AG08395 (cell line): Measurements from ENCODE around the gene DCTN5.
"Not testable (repeated sequence)": the region's sequence is repeated elsewhere in the genome, so short reads cannot be mapped to it uniquely, and the experiment has no call there.

Experiments
- DNase-seq: peaks from one replicate; pipeline ENCODE4 v3.0.0; 2012; ENCODE audit warnings: mixed read lengths, low spot score

Gene DCTN5

GRCh38 chr16:23640931-23641765 lies at the start of gene DCTN5, which contains the start of gene PALB2:
DCTN5 (plus strand) TSS chr16:23641466; CDS start chr16:23641543, 77 bp downstream.
PALB2 (minus strand) TSS chr16:23641310; CDS start chr16:23641157, 153 bp downstream.
- peak; percentile 99 for DNase-seq

GRCh38 chr16:23594186-23594585 lies 47.1 kb upstream of the DCTN5 start:
- no peak for DNase-seq

DNA sequence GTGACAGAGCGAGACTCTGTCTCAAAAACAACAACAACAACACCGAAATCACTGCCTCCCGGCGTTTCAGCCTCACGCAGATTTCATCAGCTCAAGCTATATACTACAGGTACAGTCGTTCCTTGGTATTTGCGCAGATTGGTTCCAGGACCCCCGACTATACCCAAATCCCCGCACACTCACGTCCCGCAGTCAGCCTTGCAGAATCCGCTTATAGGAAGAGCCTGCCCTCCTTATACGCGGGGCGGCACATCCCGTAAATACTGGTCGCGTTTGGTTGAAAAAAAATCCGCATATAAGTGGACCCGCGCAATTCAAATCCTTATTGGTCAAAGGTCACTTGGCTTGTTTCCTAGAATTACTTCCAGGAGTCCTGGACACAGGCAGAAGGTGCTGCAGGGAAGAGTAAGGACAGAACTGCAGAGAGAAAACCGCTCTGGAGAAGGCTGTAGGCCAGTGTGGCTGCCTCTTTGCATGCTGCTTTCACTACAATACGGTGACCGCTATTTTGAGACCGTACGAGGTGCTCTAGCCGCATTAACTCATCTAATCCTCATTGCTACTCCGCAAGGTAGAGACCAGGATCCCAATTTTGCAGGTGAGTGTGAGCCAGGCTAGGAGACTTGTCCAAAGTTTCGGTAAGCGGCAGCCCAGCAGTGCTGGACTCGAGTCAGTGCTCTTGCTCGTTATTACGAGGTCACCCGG lies 45.9 kb upstream of the DCTN5 start:
- DNase-seq, result no peak

- DNase-seq, result peak; percentile 92
Observed at GRCh38 chr16:23595951-23596720, 45.1 kb upstream of the DCTN5 start, which contains the start of gene NDUFAB1. NDUFAB1 (minus strand) TSS chr16:23596316; CDS start chr16:23596290, 26 bp downstream.

- no peak for DNase-seq
Observed at GRCh38 chr16:23597003-23597756, 44.1 kb upstream of the DCTN5 start.

GRCh38 chr16:23607726-23608125 lies 33.5 kb upstream of the DCTN5 start:
- no peak for DNase-seq

- no peak for DNase-seq
Observed at GRCh38 chr16:23608194-23608593, 33.1 kb upstream of the DCTN5 start.

GRCh38 chr16:23609929-23610328 lies 31.3 kb upstream of the DCTN5 start:
- no peak for DNase-seq

DNA sequence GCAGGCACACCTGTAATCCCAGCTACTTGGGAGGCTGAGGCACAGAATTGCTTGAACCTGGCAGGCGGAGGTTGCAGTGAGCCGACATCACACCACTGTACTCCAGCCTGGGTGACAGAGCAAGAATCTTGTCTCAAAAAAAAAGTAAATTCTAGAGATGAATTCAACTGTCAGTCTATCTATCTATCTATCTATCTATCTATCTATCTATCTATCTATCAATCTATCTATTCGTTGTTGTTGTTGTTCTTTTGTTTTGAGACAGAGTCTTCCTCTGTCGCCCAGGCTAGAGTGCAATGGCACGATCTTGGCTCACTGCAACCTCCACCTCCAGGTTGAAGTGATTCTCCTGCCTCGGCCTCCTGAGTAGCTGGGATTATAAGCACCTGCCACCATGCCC lies 30.4 kb upstream of the DCTN5 start:
- DNase-seq, result not testable (repeated sequence)

- no peak for DNase-seq
Observed at GRCh38 chr16:23611936-23612335, 29.3 kb upstream of the DCTN5 start.

DNA sequence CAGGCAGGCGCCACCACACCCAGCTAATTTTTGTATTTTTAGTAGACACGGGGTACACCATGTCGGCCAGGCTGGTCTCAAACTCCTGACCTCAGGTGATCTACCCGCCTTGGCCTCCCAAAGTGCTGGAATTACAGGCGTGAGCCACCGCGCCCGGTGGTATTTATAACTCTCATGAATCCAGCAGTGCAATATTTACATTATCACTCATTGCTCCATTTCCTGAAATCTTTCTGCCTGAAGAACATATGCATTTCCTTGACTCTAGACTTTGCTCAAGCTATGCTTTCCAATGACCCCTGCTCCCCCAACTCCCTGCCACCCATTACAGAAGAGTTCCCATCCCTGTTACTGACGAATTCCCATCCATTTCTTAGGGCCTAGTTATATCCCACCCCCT lies 25.5 kb upstream of the DCTN5 start:
- no peak for DNase-seq

DNA sequence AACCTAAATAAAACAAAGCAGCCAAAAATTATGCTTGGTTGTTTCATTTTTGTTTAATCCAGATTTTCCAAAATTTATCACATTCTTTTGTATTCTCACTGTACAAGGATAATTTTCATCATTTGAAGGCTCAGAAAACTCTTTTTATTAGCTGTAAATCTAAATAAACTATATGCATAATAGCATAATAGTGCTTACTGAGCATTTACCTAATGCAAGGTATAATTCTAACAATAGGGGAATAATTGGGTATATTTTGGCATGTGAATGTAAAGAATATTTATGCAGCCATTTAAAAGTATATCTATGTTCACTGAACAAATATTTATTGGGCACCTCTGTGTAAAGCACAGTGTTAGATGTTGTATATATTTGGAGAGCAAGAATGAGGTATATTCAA lies 17.2 kb upstream of the DCTN5 start:
- no peak for DNase-seq

DNA sequence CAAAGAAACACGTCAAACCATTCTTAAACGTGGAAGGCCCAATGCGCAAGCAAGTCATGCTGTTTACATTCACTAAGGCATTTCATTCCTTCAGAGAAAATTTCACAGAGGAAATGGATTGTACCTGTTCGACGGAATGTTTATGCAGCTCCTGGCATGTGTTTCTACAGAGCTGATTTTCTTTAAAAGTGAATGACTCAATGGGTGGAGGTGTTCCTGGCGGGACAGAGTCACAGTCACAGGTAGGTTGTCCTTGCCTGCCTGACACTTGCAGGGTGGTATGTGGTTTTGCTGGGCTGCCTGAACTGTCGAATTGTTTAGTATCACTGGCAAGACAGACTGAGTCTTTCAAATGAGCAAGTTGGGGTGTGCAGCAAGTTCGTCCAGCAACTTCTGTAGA lies 11.8 kb upstream of the DCTN5 start:
- DNase-seq, result no peak

GRCh38 chr16:23631874-23632273 lies 9.4 kb upstream of the DCTN5 start:
- DNase-seq, result not testable (repeated sequence)

GRCh38 chr16:23634461-23635036 lies 6.7 kb upstream of the DCTN5 start:
- no peak for DNase-seq

DNA sequence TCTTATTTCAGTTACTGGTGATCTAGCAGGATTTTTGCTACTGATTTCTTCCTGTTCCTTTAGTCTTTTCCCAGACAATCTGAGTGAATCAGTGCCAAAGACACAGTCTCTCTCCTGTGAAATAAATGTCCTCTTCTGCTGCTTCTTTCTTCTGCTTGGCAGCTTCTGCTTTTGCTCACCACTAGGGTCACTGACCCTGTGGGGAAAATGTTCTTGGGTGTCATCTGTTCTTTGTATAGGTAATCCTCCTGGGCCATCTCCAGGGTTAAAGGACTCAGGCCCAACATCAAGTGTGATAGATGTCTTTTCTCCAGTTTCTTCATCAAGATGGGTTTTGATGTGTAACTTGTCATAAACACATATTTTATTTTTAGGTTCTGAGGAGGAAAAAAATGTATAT lies 5.3 kb upstream of the DCTN5 start:
- DNase-seq, result no peak

GRCh38 chr16:23640615-23640930 lies 693 bp upstream of the DCTN5 start:
- DNase-seq, result no peak

DNA sequence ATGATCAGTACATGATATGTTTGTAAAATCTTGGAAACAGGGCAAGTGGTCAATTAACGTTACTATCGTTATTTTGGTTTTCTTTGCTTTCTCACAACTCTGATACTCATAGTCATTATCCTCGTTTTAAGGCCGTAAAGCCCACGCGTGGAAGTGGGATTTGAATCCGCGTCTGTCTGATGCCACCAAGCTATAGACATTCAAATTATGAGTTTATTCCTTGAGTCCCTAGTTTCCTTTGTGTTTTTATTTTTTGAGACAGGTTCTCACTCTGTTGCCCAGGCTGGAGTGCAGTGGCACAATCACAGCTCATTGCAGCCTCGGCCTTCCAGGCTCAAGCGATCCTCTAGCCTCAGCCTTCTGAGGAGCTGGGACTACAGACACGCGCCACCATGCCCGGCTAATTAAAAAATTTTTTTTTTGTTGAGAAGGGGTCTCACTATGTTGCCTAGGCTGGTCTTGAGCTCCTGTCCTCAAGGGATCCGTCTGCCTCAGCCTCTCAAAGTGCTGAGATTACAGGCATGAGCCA lies 1.0 kb downstream of the DCTN5 start:
- DNase-seq, result no peak

DNA sequence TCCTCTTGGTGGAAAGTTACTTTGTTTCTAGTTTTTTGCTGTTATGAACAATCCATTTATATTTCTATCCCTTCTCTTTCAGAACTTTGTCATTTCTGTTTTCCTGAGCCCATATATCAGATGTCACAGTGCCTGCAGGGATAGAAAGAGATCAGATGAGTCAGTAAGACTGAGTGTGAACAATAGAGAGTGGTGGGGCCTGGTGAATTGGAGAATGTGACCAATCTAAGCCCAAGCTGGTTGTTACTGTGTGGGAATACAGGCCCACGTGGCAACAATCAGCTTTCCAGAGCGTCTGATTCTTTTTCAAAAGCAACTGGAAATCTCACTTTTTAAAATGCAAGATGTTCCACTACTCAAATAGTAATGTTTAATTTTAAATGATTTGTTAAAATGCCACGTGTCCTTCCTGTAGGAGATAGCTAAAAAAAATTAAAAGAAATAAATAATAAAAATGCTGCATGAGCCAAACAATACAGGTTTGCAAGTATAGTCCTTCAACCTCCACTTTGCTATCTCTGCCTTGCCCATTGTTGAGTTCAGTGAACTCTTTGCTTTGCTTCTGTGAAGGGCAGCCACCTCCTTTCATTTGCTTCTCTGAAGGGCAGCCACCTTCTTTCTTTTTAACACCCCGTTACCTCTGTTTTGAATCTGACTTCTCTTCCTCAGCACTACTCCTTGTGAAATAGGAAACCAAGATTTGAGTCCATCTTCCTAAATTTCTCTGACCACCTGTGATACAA lies 9.6 kb downstream of the DCTN5 start:
- DNase-seq, result no peak

- DNase-seq, result no peak
Observed at GRCh38 chr16:23651943-23652468, 10.7 kb downstream of the DCTN5 start.
